Neuron (in vitro differentiated cells): ENCODE results near the gene PTPN18.

Source experiments
- H2AFZ ChIP-seq: one replicate; pipeline ENCODE4 v1.6.1; 2013; ENCODE audit warnings: low read depth, mild to moderate bottlenecking, inconsistent platforms, low read length, moderate library complexity
- H3K27me3 ChIP-seq: one replicate; pipeline ENCODE4 v1.6.1; 2013; ENCODE audit warnings: low read length; ENCODE audit not compliant: insufficient read depth
- H3K36me3 ChIP-seq: one replicate; pipeline ENCODE4 v1.6.1; 2013; ENCODE audit warnings: low read length; ENCODE audit not compliant: insufficient read depth
- H3K4me1 ChIP-seq: one replicate; pipeline ENCODE4 v1.6.1; 2013; ENCODE audit warnings: low read length; ENCODE audit not compliant: insufficient read depth
- H3K4me3 ChIP-seq: 2 replicates; pipeline ENCODE4 v1.5.1; 2013; ENCODE audit warnings: mild to moderate bottlenecking, low read length, moderate library complexity
- H3K9me3 ChIP-seq: one replicate; pipeline ENCODE4 v1.6.1; 2013; ENCODE audit warnings: low read length

The PTPN18 gene

DNA sequence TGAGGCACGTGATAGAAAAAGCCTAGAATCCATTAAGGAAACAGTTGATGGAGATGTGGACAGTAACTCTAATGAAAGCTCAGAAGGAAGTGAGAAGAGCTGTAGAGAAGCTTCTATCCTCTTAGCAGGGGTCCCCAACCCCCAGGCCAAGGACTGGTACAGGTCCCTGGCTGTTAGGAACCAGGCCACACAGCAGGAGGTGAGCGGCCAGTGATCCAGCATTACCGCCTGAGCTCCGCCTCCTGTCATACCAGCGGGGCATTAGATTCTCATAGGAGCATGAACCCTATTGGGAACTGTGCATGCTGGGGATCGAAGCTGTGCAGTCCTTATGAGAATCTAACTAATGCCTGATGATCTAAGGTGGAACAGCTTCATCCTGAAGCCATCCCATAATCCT, 21.8 kb upstream of the PTPN18 start:
- Histone ChIP-seq H2AFZ (no peak overlapping the region), H3K27me3 (peaks cover 6% of the 10 kb centered on the region), H3K4me3 (no peak overlapping the region), H3K9me3 (peaks cover 3% of the 10 kb centered on the region), H3K36me3 (peaks cover 6% of the 10 kb centered on the region), H3K4me1 (peaks cover 5% of the 10 kb centered on the region)

DNA sequence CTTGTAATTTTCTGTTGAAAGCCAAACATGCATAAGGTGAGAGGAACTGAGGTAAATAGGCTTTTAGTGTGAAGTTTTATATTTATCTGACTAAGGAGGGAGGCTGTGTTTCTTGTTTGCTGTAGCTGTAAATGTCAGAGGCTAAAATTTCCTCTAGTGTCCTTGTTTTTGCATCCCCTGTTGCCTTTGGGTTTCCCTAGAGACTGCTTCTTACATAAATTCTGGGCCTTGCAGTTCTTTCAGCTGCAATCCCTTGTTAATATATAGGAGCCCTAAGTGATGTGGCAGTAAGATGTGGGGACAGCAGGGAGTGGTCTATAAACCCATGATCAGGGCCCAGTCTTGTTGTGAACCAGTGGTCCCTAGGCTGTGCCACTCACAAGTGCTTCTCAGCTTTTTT, 20.6 kb upstream of the PTPN18 start:
- no peak overlapping the region for H2AFZ ChIP-seq
- no peak overlapping the region for H3K4me3 ChIP-seq
- peaks cover 5% of the 10 kb centered on the region for H3K4me1 ChIP-seq
- peaks cover 7% of the 10 kb centered on the region for H3K36me3 ChIP-seq
- H3K27me3 ChIP-seq: peaks cover 6% of the 10 kb centered on the region
- H3K9me3 ChIP-seq: peaks cover 3% of the 10 kb centered on the region

DNA sequence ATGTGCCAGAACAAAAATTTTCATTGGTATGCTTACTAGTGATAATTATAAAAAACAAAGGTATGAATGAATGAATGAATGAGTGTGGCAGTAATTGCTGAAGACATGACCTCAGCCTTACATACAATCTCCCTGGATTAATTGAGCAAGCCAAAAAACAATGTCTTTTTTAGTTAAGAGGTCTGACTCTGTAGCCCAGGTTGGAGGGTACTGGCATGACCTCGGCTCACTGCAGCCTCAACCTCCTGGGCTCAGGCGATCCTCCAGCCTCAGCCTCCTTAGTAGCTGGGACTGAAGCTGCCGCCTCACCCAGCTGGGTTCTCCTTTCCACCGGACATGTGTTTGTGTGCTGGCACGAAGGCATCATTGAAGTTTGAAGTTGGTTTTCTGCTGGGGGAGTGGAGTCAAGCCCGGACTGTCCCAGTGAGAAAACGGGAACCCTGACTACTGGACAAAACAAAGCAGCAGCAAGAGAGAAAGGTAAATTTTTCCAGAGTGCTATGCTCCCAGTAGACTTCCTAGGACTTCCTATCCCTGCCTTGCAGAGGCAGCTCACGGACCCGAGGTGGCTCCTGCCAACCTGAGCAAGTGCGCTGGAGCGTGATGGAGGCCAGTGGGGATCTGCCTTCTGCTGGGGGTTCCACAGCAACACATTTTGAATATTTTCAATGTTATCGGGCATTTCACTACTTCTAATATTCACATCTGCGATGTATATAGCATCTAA, 19.5 kb upstream of the PTPN18 start:
- Histone ChIP-seq H2AFZ (no peak overlapping the region), H3K9me3 (peaks cover 3% of the 10 kb centered on the region), H3K27me3 (peaks cover 3% of the 10 kb centered on the region), H3K4me3 (peak overlapping the region; percentile 56), H3K4me1 (peaks cover 8% of the 10 kb centered on the region), H3K36me3 (peaks cover 11% of the 10 kb centered on the region)

DNA sequence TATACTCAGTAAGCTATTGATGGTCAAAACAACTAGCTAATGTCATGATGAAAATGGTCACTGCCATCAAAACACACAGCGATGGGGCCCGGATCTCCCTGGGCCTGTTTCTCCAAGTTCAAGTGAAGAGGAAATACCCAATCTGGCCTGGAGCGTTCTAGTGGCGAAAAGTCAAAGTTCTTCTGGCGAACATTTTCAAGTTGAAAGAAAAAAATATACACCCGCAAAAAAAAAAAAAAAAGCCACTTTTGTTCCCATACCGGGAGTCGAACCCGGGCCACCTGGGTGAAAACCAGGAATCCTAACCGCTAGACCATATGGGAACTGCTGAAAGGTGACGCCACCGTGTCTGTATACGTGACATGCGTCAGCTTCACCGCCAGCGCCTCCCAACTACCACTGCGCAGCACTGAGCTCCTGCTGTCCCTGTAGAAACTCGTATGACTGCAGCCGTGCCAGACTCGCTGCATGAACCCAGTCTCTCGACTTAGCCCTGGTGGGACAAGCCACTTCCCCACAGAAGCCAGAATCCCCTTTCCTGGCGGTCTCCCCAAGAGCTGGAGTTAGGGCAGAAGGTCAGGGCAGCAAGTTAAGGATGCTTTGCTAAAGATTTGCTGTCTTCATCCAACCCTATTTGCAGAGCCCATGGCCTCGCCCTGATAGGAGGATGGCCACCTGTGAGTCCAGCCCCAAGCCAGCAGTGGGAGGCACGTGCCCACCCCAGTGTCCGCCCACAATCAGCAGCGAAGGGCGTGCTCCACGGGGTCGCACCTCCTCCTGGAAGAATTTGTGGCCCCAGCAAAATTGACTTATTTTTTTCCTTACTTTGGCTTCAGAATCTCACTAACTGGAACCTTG, 18.8 kb upstream of the PTPN18 start:
- Histone ChIP-seq H3K9me3 (peaks cover 3% of the 10 kb centered on the region), H2AFZ (peak overlapping the region; percentile 30), H3K27me3 (no peaks in the 10 kb centered on the region), H3K36me3 (peaks cover 11% of the 10 kb centered on the region), H3K4me3 (peak overlapping the region; percentile 56), H3K4me1 (peaks cover 11% of the 10 kb centered on the region)

DNA sequence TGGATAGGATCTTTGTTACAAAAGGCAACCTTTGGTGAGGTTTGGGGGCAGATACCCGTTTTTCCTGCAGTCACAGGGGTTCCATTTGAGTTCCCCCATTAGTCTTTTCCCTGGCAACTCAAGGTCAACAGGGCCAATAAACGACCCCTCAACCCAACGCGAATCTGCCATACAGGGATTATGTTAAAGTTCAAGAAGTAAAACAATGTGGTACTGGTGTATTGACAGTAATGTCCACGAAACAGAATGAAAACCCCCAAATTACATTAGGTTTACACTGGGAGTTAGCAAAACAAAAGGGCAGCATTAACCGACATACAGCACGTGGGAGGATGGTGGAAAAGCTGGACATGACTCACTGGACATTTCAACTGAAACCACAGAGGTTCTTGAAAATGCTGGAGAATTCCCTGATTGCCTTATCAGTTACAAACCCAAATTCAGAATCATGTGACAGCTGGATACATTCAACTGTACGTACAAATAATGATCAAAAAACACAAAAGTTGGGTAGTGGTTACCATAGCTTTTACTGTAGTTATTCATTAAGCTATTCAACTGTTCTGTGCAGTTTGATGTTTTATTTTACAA, 18.0 kb upstream of the PTPN18 start:
- Histone ChIP-seq H3K4me3 (peak overlapping the region; percentile 56), H2AFZ (no peak overlapping the region), H3K4me1 (peaks cover 11% of the 10 kb centered on the region), H3K36me3 (peaks cover 11% of the 10 kb centered on the region), H3K9me3 (peaks cover 3% of the 10 kb centered on the region), H3K27me3 (no peaks in the 10 kb centered on the region)

DNA sequence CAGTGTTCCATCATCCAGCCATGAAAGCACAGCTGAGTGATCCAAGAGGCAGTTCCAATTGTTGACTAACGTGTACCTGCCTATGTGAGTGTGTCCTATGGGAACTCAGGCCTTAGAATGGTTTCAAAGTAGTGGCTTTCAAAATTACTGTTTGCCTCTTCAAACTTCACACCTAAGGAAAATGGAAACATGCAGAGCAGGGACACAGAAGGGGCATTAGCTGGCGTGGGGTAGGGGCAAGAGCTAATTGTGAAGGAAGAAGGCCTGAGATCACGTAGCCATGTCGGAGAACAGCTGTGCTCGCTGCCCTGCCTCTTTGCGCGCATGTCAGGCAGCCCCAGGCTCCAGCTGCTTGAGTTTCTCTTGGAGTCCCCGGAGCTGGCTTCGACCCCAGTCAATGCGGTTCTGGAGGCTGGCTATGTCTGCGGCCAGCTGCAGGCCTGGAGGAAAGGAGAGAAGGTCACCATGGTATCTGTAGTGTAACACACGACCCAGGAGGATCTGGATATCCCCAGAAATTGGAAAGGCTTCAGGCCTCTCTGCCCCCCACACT, 17.0 kb upstream of the PTPN18 start:
- Histone ChIP-seq H3K36me3 (peaks cover 11% of the 10 kb centered on the region), H3K4me1 (peaks cover 13% of the 10 kb centered on the region), H3K4me3 (no peak overlapping the region), H3K9me3 (peaks cover 3% of the 10 kb centered on the region), H2AFZ (no peak overlapping the region), H3K27me3 (no peaks in the 10 kb centered on the region)

DNA sequence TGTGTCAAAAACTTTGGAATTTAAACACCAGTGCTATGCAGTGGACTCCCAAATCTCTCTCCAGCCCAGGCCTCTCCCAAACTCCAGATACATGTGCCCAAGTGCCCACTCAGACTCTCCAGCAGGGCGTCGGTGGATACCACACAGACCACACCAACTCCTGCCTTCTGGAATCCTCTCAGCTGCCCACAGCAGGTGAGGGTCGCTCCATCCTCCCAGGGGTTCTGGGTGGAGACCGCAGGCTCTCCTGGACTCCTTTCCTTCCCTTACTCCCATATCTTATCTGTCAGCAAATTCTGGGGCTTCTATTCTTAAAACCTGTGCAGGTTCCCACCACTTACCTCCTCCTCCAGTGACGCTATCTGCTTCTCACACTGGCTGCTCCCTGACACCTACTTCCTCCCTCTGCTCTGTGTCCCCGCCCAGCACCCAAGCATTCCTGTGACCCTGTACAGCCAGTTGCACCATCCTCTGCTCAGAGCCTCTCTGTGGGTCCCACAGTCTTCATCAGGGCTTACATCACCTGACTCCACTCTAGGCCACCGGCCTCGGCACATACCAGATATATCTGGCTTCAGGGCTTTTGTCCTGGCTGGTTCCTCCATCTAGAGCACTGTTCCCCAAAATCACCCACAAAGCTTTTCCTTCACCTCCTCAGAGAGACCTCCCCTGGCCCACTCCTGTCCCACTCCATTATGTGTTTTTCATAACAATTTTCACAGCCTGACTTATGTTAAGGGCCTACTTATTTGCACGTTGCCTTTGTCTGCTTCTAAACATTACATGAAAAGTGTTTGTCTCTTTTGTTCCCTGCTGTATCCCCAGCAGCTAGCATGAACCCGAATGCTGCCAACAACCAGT, 15.7 kb upstream of the PTPN18 start:
- Histone ChIP-seq H3K4me3 (no peak overlapping the region), H3K27me3 (no peaks in the 10 kb centered on the region), H2AFZ (no peak overlapping the region), H3K36me3 (peaks cover 19% of the 10 kb centered on the region), H3K4me1 (peaks cover 13% of the 10 kb centered on the region), H3K9me3 (peaks cover 3% of the 10 kb centered on the region)

DNA sequence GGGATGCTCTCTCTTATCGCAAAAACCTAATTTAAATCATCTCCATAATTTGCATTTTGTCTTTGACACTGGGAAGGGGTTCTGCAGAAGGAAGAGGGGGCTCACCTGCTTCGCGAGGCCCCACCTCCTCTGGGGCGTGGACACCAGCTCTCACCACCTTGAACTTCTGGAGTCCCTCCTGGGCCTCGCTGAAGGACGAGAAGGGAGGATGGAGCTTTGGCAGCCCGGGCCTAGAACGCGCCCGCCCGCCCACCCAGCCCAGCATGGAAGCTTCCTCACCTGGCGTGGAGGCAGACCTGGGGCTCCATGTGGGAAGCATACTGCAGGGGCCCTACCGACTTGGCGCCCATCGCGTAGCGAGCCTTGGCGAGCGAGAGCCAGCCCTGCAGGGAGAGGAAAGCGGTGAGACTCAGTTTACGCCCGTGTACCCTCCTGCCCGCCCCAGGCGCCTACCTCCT, 14.3 kb upstream of the PTPN18 start:
- Histone ChIP-seq H3K4me1 (peaks cover 13% of the 10 kb centered on the region), H3K36me3 (peaks cover 34% of the 10 kb centered on the region), H3K9me3 (no peaks in the 10 kb centered on the region), H3K27me3 (no peaks in the 10 kb centered on the region), H3K4me3 (peak overlapping the region; percentile 78), H2AFZ (peak overlapping the region; percentile 76)

DNA sequence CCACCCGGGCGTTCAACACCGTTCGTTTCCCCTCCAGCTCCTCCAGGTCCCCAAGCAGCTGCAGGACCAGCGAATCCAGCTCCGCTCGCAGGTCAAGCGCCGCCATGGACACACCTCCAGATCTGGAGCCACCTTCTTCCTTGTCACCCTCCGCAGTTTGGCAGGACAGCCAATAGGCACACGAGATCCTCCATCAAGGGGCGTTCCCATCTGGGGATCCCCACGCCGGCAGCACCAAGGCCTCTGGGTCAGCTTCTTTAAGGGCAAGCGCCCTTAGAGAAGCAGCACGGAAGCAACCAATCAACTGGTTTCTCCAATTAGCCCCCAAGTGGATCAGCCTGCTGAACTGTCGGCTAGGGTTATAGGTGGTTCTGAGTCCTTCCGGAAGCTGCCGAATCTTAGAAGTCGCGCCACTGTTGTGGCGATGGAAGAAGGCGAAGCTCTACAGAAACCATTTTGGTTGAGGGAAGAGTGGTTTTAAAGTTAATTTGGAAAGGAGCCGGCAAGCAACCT, 13.8 kb upstream of the PTPN18 start:
- Histone ChIP-seq H3K27me3 (no peaks in the 10 kb centered on the region), H3K9me3 (no peaks in the 10 kb centered on the region), H3K36me3 (peaks cover 39% of the 10 kb centered on the region), H3K4me3 (peak overlapping the region; percentile 78), H2AFZ (peak overlapping the region; percentile 76), H3K4me1 (peaks cover 13% of the 10 kb centered on the region)

DNA sequence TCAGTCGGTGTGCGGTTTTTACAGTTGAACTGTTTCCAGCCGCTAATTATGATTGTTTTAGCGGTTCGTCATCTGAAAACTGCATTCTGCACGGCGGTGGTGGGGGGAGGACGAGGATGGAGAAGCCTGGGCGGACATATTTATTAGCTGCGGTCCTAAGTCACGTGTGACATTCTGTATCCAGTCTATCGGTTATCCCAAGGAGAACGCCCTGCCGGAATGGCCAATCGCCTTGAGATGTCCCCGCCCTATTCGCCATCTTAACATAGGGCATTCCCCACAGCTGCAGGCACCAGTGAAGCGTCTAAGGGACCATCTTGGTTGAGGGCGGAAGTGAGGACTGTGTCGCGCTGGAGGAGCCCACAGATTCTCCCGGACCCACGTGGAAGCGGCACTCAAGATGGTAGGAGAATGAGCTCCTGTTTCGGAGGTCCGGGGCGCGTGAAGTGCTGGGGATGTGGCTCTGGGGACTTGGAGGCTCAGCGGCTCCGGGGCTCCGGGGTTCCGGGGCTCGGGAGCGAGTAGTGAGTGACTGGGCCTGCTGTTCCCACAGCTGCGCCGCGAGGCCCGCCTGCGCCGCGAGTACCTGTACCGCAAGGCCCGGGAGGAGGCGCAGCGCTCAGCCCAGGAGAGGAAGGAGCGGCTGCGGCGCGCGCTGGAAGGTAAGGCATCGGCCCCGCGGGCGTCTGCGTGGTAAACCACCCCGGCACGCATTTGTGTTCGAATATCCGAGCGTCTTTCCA, 13.2 kb upstream of the PTPN18 start, which contains the start of gene IMP4:
Gene IMP4, plus strand, starts transcription at position 365 of the 743 bp plus-strand sequence. Its CDS starts 36 bp downstream, at position 401.
- H3K4me1 ChIP-seq: peaks cover 11% of the 10 kb centered on the region
- peaks cover 44% of the 10 kb centered on the region for H3K36me3 ChIP-seq
- no peaks in the 10 kb centered on the region for H3K27me3 ChIP-seq
- H2AFZ ChIP-seq: peak within 1 kb of the TSS; percentile 76
- H3K9me3 ChIP-seq: no peaks in the 10 kb centered on the region
- peak within 1 kb of the TSS; percentile 78 for H3K4me3 ChIP-seq

DNA sequence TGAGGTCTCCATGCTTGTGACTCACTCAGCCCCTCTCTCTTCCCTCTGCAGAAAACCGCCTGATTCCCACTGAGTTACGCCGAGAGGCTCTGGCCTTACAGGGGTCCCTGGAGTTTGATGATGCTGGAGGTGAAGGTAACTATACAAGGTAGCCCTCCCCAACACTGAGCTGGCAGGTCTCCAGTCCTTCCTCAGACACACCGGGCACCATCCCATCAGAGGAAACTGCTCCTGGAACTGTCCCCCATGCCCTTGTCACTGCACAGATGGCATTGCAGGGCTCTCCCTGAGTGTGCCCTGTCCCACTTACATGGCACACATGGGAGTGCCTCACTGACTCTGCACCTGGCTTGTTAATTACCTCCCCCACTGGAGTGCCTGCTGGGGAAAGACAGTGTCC, 11.3 kb upstream of the PTPN18 start:
- peaks cover 8% of the 10 kb centered on the region for H3K4me1 ChIP-seq
- H3K27me3 ChIP-seq: no peaks in the 10 kb centered on the region
- peaks cover 46% of the 10 kb centered on the region for H3K36me3 ChIP-seq
- no peak overlapping the region for H2AFZ ChIP-seq
- no peaks in the 10 kb centered on the region for H3K9me3 ChIP-seq
- H3K4me3 ChIP-seq: no peak overlapping the region
